Fibroblast of the aortic adventitia (primary cell): ENCODE data around the gene ANO2. TPM values are rescaled to one million over a fixed set of nuclear protein-coding genes. Genes with fewer than 3 reads are reported as not detected.

Experiments used
- DNase-seq: peaks from one replicate; pipeline ENCODE4 v3.0.0-alpha.2; 2010; ENCODE audit warnings: low read depth
- H3K4me3 ChIP-seq: 2 replicates; pipeline ENCODE4 v1.5.1; 2011; ENCODE audit warnings: low read depth, mild to moderate bottlenecking, control low read depth, low read length, moderate library complexity
- total RNA-seq: library from RNA; depleted of rRNA; stranded (reverse); fragments of >200 nt; gene quantifications from 2 replicates; pipeline ENCODE4 v1.2.3, GENCODE V29; 2012; ENCODE audit warnings: low replicate concordance
- TF ChIP-seq, protein P1 (sequence below): IDR thresholded peaks from 2 replicates; pipeline ENCODE4 v1.5.1; 2011; ENCODE audit warnings: mild to moderate bottlenecking, low read length, control low read depth, inconsistent platforms; ENCODE audit not compliant: insufficient read depth

The ANO2 gene
- total RNA-seq, 1 donor, result not detected

DNA sequence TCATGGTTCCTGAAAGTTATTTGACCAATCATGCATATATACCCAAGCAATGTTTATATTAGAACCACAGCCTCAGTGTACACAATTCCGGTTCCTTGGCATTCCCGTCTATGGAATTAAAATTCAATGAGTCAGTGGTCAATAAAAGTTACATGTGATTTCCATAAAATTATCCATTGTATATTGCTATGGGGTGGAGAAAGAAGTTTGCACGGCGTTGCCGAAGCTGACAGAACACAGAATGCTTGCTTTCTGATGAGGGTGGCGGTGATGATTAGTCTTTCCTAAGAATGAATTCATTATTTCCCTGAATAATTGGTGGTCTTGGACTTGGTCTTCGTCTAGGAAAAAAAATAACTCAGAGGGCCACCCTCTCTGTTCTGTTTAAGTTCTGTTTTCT lies 214.1 kb downstream of the ANO2 start:
- TF ChIP-seq, protein P1, sequence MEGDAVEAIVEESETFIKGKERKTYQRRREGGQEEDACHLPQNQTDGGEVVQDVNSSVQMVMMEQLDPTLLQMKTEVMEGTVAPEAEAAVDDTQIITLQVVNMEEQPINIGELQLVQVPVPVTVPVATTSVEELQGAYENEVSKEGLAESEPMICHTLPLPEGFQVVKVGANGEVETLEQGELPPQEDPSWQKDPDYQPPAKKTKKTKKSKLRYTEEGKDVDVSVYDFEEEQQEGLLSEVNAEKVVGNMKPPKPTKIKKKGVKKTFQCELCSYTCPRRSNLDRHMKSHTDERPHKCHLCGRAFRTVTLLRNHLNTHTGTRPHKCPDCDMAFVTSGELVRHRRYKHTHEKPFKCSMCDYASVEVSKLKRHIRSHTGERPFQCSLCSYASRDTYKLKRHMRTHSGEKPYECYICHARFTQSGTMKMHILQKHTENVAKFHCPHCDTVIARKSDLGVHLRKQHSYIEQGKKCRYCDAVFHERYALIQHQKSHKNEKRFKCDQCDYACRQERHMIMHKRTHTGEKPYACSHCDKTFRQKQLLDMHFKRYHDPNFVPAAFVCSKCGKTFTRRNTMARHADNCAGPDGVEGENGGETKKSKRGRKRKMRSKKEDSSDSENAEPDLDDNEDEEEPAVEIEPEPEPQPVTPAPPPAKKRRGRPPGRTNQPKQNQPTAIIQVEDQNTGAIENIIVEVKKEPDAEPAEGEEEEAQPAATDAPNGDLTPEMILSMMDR, result no peak
- no peak overlapping the region for H3K4me3 ChIP-seq
- no peak for DNase-seq

DNA sequence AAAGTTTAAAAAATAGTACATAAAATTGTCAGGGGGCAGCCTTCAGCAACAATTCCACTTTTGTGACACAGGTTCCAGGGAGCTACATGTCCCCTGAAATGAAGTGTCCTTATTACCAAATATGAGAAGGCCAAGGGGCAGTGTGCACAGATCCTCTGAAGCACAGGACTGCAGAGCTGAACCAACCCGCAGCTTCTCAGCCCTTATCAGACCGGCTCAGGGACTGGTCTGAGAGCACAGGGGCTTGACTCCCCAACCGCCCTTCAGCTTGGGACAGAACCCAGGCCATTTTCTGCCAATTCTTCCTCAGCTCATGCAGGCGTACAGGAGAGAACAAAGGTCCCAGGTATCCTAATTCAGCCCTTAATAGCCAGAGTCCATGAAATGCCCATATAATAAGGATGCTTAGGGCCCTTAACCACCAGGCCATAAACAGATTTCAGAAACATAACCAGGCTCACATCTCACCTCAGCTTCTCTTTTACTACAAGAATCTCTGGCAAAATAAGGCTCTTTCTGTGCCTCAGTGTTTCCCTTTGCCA lies 221.3 kb downstream of the ANO2 start:
- DNase-seq, result no peak
- H3K4me3 ChIP-seq, result no peak overlapping the region
- TF ChIP-seq, protein P1, result no peak

DNA sequence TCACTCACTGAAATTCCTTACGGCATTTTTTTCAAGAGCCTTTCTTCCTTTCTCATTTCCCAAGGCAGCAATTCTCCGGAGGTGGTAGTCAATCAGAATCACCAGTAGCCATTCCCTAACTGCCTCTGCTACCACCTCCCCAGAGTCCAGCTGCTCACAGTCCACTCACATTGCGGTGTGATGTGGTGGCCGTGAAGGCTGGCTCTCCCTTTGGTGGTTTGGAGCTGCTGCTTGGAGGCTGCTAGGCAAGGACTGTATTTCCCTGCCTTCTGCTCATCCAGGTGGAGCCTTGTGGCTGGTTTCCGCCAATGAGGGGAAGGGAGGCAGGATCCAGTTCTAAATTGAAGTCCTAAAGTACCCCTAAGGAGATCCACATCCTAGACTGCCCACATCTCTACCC lies 222.0 kb downstream of the ANO2 start:
- no peak for DNase-seq
- TF ChIP-seq, protein P1, result no peak
- no peak overlapping the region for H3K4me3 ChIP-seq

DNA sequence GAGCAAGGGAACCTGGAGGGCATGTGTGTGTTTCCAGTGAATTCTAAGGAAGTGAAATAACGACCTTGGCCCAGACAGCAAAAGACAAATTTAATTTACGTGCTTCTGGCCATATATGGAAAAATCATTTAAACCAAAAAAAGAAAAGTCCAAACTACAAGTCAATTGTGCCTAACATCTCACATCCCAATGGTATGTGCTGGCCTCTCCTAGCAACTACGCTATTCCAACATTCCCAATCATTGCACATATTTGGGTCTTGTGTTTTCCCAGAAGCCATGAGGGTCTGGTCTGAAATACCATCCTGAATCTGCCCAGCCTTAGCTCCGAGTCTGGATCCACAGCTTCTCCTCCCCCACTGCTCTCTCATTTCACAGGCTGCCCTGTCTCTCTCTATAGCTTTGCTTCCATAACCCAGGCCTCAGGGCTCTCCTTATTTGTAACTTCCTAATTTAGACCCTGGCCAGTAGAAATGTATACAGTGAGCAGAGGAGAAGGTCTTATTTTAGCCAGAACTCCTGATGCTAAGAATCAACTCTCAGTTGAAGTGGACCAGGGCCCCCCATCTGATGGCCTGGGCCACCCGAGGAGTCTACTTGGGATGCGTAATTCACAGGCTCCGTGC lies 224.6 kb downstream of the ANO2 start:
- no peak for DNase-seq
- no peak overlapping the region for H3K4me3 ChIP-seq
- TF ChIP-seq, protein P1, result no peak

DNA sequence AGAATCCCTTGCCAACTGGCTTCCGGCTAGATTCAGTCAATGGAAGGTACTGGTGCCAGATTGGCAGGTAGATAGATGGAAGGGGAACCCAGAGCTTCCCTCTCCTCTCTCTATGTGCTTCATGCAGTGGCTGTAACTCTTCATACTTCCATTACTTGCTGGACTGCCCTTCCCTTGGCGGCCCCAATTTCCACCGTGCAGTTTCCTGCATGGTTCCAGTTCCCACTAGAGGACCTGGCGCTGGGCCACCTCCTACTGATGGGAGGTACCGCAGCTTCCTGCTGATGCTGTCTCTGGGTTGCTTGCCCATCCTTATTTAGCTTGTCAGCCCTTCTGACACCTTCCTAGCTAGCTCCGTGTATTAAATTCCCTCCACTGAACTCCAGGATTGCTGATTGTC lies 226.4 kb downstream of the ANO2 start:
- no peak for DNase-seq
- H3K4me3 ChIP-seq, result no peak overlapping the region
- TF ChIP-seq, protein P1, result no peak

DNA sequence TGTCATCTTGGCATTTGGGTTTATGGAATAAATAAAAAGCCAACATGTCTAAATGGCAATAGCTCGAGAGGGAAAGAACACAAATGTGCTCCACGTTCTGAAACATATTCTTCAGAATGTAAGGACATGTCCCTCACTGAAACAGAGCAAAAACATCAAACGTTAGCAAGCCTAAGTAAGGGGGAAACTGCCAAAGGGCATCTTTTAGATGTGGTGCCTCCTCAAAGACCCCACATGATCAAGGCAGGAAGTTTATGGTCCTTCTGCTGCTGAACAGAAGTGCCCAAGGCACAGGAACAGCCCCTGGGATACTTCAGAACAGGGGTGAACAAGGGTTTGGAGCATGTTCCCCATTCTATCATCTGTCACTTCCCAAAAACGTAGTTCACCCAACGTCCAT lies 227.0 kb downstream of the ANO2 start:
- no peak for DNase-seq
- TF ChIP-seq, protein P1, result no peak
- H3K4me3 ChIP-seq, result no peak overlapping the region

DNA sequence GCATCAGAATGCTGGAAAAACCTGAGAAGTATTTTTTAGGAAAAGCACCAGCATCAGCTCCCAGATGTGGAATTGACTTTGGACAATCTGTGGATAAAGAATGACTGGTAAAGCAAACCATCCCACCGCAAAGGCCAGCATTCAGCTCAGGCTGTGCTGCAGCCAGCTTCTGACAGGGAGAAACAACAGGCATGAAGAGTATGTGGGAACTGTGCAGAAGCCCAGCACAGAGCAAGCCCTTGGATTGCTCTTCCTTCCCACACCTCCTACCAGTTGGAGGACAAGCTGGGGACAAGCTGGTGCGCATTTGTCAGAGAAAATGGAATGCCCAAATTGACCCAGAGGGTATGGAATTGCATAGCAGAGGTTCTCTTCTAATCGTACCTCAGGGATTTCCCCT lies 228.1 kb downstream of the ANO2 start:
- DNase-seq, result no peak
- TF ChIP-seq, protein P1, result no peak
- H3K4me3 ChIP-seq, result no peak overlapping the region
